NCI-H526 (cell line): Measurements from ENCODE around the gene OPRL1.
A peak's percentile ranks its signal among the peaks of the same experiment; 100 is the strongest.
"Not testable (repeated sequence)": the region's sequence is repeated elsewhere in the genome, so short reads cannot be mapped to it uniquely, and the experiment has no call there.

Source experiments
- DNase-seq, 2 experiments: peaks; one replicate each; lab custom pipeline; 2025; lab: John Stamatoyannopoulos, UW

OPRL1 gene

GRCh38 chr20:64083804-64084684 lies 4.2 kb downstream of the OPRL1 start, which contains the start of gene LKAAEAR1:
Gene LKAAEAR1, minus strand, starts transcription at chr20:64084398. Its CDS starts 179 bp downstream, at chr20:64084219.
- no peak for DNase-seq

- peak in 1 of 2 experiments; percentile 51 for DNase-seq
These were observed 4.8 kb downstream of the OPRL1 start for GRCh38 chr20:64084685-64085152.

- DNase-seq = no peak
These were observed 6.9 kb downstream of the OPRL1 start for GRCh38 chr20:64086801-64087200.

- DNase-seq = not testable (repeated sequence)
These were observed 7.4 kb downstream of the OPRL1 start for GRCh38 chr20:64087226-64087825.

GRCh38 chr20:64088586-64088985 lies 8.7 kb downstream of the OPRL1 start:
- DNase-seq = not testable (repeated sequence)

- DNase-seq = peak in 1 of 2 experiments; percentile 62
These were observed 10.3 kb downstream of the OPRL1 start for GRCh38 chr20:64090165-64090564.

GRCh38 chr20:64091340-64091739 lies 11.5 kb downstream of the OPRL1 start:
- DNase-seq = no peak

- peak in 1 of 2 experiments; percentile 67 for DNase-seq
These were observed 11.9 kb downstream of the OPRL1 start for GRCh38 chr20:64091770-64092169.

GRCh38 chr20:64092258-64093012 lies 12.6 kb downstream of the OPRL1 start:
- DNase-seq = peak in 1 of 2 experiments; percentile 60

- DNase-seq = no peak
These were observed 13.2 kb downstream of the OPRL1 start for GRCh38 chr20:64093013-64093503.

GRCh38 chr20:64095455-64095854 lies 15.6 kb downstream of the OPRL1 start:
- no peak for DNase-seq

GRCh38 chr20:64095927-64096326 lies 16.0 kb downstream of the OPRL1 start:
- DNase-seq = no peak

- DNase-seq = no peak
These were observed 16.7 kb downstream of the OPRL1 start for GRCh38 chr20:64096535-64096934.

GRCh38 chr20:64098471-64099013 lies 18.7 kb downstream of the OPRL1 start:
- no peak for DNase-seq

- no peak for DNase-seq
These were observed 19.4 kb downstream of the OPRL1 start for GRCh38 chr20:64099086-64099786.

- DNase-seq = no peak
These were observed 20.1 kb downstream of the OPRL1 start for GRCh38 chr20:64099880-64100565.

GRCh38 chr20:64100566-64100888 lies 20.6 kb downstream of the OPRL1 start:
- DNase-seq = no peak

- DNase-seq = no peak
These were observed 21.2 kb downstream of the OPRL1 start for GRCh38 chr20:64100946-64101688.

GRCh38 chr20:64101731-64102621 lies 22.1 kb downstream of the OPRL1 start:
- DNase-seq = peak in 1 of 2 experiments; percentile 80
